Embryonic facial prominence (tissue), 1 donor: Measurements from ENCODE around the gene SLC38A5.
"Not testable (repeated sequence)": the region's sequence is repeated elsewhere in the genome, so short reads cannot be mapped to it uniquely, and the experiment has no call there.

Experiments
- DNase-seq: peaks from one replicate; pipeline ENCODE4 v3.0.0-alpha.2; 2016; ENCODE audit errors: extremely low spot score

SLC38A5 gene

GRCh38 chrX:48470110-48470832 lies at the start of gene SLC38A5:
SLC38A5 (minus strand) TSS chrX:48470260; CDS start chrX:48467924, 2,336 bp downstream.
- no peak for DNase-seq

GRCh38 chrX:48519481-48519880 lies 49.4 kb upstream of the SLC38A5 start:
- DNase-seq, result not testable (repeated sequence)

- no peak for DNase-seq
Observed at GRCh38 chrX:48516987-48517386, 46.9 kb upstream of the SLC38A5 start.

- DNase-seq, result no peak
Observed at GRCh38 chrX:48516285-48516684, 46.2 kb upstream of the SLC38A5 start.

- no peak for DNase-seq
Observed at GRCh38 chrX:48515842-48516241, 45.8 kb upstream of the SLC38A5 start.

GRCh38 chrX:48514868-48515460 lies 44.9 kb upstream of the SLC38A5 start:
- DNase-seq, result no peak

- no peak for DNase-seq
Observed at GRCh38 chrX:48514126-48514806, 44.2 kb upstream of the SLC38A5 start.

- no peak for DNase-seq
Observed at GRCh38 chrX:48513670-48514069, 43.6 kb upstream of the SLC38A5 start.

GRCh38 chrX:48512371-48512935 lies 42.4 kb upstream of the SLC38A5 start:
- DNase-seq, result no peak

GRCh38 chrX:48511560-48511959 lies 41.5 kb upstream of the SLC38A5 start:
- no peak for DNase-seq

- DNase-seq, result no peak
Observed at GRCh38 chrX:48509619-48510018, 39.6 kb upstream of the SLC38A5 start.

- DNase-seq, result no peak
Observed at GRCh38 chrX:48509245-48509590, 39.2 kb upstream of the SLC38A5 start.

- no peak for DNase-seq
Observed at GRCh38 chrX:48508400-48509244, 38.6 kb upstream of the SLC38A5 start, which contains the start of gene PORCN. PORCN (plus strand) TSS chrX:48508992; CDS start chrX:48509821, 829 bp downstream.

- no peak for DNase-seq
Observed at GRCh38 chrX:48507246-48507645, 37.2 kb upstream of the SLC38A5 start.

GRCh38 chrX:48505481-48505880 lies 35.4 kb upstream of the SLC38A5 start:
- DNase-seq, result no peak

- DNase-seq, result no peak
Observed at GRCh38 chrX:48504261-48504660, 34.2 kb upstream of the SLC38A5 start.

- no peak for DNase-seq
Observed at GRCh38 chrX:48498374-48498809, 28.3 kb upstream of the SLC38A5 start.

- no peak for DNase-seq
Observed at GRCh38 chrX:48497871-48498270, 27.8 kb upstream of the SLC38A5 start.

- DNase-seq, result no peak
Observed at GRCh38 chrX:48496660-48497059, 26.6 kb upstream of the SLC38A5 start.

GRCh38 chrX:48493890-48494364 lies 23.9 kb upstream of the SLC38A5 start:
- DNase-seq, result no peak

- DNase-seq, result no peak
Observed at GRCh38 chrX:48492293-48492910, 22.3 kb upstream of the SLC38A5 start.
